Right renal pelvis (tissue), 4 donors: ENCODE measurements around the gene B4GALNT3. TPM values are rescaled to one million over a fixed set of nuclear protein-coding genes. Genes with fewer than 3 reads are reported as not detected.

Experiments
- DNase-seq, 4 donors: peaks; one replicate each; pipeline ENCODE4 v3.0.0-alpha.2; 2013; ENCODE audit warnings: low read depth in 4 of 4, low spot score in 3 of 4, missing footprints in 1 of 4
- polyA plus RNA-seq, 4 donors: library from polyadenylated mRNA; unstranded; fragments of 120-200 nt; gene quantifications; one replicate each; pipeline ENCODE4 v1.2.1, GENCODE V29; 2013; ENCODE audit not compliant: insufficient read length in 4 of 4

B4GALNT3 gene
- polyA plus RNA-seq, 4 donors = 14.3 to 16.7 (median 15.7) TPM

DNA sequence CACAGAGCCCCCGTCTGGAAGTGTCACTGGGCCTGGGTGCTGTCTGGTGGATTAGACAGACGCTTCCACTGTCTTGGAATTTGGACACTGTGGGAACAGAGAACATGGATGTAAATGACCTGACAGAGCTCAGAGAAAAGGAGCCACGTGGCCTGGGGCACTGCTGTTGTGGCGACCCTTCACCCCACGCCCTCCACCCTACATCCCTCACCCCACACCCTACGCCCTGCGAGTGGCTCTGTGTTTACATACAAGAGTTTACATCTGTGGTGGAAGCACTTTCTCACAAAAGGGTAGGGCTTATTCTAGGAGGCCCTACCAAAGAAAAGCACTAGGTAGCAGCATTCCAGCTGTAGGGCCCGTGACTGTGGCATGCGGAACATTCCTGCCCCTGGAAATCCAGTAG is 47.7 kb downstream of the B4GALNT3 start:
- no peak for DNase-seq

DNA sequence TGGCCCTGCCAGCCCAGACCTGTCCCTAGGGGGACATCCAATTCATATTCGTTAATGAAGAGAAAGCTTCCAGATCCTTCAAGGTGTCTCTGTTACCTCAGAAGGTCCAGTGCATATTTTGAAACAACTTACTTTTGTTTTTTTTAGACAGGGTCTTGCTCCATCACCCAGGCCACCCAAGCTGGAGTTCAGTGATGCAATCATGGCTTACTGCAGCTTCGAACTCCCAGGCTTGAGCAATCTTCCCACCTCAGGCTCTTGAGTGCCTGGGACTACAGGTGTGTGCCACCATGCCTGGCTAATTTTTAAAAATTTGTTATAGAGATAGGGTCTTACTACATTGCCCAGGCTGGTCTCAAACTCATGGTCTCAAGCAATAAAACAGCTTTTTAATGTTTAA is 48.4 kb downstream of the B4GALNT3 start:
- no peak for DNase-seq

DNA sequence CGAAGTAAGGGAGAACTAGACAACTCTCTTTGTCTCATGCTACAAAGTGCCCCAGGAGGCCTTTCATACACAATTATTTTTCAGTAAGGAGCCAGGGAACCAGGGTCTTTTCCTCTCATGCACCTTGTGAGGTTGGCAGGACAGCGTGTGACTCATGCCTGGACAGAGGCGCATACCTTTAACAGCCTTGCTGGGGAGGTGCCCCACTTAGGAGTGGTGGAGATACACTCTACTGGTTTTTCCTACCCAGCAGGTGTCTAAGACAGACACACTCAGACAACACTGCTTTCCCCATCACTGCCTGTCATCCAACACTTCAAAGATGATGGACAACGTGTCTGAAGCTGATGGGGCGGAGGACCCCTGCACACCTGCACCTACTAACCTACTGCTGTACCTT is 49.1 kb downstream of the B4GALNT3 start:
- no peak for DNase-seq

DNA sequence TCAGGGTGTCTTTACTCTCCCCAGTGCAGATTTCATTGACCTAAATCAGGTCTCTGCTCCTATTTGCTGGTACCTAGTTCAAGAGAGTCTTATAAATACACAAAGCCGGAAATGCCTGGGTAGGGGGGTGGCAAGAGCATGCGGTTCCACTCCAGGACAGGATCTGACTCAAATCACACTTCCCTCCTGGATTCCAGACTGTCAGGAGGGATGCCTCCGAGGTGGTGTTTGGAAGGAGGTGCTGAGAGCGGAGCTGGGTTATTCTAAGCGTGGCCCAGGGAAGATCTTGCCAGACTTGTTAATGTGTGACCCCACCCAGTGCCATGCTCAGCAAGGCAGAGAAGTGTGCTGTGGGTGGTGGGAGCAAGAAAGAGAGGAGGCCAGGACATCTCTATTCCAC is 49.8 kb downstream of the B4GALNT3 start:
- no peak for DNase-seq

DNA sequence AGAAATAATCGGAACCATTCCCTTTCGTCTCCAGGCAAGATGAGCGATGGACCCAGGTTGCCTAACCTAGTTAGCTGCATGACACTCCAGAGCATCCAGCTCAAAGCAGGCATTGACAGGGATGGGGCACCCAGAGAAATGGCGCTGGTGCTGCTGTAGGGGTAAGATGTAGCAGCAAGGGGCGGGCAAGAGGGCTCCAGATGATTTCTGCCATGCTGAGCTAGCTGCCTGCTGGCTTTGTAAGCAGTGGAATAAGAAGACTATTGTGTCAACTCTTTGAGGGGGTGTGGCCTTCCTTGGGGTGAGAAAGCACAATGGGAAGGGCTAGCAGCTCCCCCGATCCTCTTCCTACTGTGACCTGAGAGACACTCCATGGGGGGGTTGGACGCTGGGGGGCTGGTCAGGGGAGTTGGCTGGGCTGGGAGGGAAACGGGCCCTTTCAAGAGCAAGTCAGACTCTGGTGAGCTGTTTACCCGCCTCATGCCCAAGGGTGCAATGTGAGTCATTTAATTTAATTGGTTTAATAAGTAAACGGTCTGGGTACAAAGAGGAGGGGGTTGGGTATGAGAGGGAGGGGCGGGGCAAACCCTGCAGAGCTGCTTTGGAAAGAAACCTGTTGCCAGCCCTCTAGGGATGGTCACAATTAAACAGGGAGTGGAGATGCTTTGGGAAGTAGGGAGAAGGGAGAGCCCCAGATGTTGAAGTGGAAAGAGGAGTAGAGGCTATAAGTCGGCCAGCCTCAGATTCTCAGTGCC is 50.5 kb downstream of the B4GALNT3 start:
- peak in 1 of 4 donors; percentile 33 for DNase-seq

DNA sequence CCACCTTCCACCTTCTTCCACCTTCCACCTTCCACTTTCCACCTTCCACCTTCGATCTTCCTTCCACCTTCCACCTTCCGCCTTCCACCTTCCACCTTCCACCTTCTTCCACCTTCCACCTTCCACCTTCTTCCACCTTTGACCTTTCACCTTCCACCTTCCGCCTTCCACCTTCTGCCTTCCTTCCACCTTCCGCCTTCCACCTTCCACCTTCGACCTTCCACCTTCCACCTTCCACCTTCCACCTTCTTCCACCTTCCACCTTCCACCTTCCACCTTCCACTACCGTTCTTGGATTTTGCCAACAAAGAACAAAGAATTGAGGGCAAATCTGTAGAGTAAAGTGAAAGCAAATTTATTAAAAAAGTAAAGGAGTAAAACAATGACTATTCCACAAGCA is 53.2 kb downstream of the B4GALNT3 start:
- DNase-seq = no peak

DNA sequence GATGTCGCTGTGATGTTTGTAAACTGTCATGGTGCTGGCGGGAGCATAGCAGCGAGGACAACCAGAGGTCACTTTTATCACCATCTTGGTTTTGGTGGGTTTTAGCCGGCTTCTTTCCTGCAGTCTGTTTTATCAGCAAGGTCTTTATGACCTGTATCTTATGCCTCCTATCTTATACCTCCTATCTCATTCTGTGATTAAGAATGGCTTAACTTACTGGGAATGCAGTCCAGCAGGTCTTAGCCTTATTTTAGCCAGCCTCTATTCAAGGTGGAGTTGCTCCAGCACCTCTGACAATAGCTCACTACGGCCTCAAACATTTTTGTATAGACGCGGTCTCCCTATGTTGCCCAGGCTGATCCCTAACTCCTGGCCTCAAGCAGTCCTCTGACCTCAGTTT is 53.7 kb downstream of the B4GALNT3 start:
- DNase-seq = no peak

DNA sequence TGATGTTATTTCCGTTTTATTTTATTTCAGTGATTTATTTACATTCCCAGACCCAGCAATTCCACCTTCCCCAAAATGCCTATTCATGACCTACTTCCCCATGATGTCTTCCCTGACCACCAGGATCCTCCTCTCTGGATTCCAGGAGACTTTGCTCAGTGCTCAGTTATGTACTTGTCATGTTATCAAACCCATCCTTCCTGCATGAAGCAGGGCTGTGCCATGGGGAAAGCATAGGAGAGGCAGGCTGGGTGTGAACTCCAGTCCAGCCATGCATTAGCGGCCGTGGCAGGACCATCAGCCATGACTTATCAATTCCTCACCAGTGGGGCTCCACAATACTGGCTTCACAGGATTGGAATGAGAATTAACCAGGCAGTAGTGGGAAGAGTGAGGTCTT is 57.8 kb downstream of the B4GALNT3 start:
- DNase-seq = no peak

DNA sequence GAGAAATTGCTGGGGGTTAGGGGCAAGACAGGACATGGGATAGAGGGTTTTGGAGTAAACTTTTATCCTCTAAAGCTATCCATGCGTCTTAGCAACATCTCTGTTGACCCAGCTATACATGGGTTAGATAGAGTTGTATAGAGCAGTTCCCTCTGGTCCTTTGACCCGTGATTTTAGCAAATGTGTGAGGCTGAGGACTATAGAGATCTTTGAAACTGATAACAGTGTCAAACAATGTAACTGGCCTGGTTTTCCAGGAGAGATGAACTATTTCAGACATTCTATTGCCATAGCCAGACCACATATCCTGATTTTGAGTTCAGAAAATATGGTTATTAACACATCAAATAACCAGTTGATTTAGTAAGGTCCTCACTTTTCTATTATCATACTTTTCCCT is 60.4 kb downstream of the B4GALNT3 start:
- no peak for DNase-seq

DNA sequence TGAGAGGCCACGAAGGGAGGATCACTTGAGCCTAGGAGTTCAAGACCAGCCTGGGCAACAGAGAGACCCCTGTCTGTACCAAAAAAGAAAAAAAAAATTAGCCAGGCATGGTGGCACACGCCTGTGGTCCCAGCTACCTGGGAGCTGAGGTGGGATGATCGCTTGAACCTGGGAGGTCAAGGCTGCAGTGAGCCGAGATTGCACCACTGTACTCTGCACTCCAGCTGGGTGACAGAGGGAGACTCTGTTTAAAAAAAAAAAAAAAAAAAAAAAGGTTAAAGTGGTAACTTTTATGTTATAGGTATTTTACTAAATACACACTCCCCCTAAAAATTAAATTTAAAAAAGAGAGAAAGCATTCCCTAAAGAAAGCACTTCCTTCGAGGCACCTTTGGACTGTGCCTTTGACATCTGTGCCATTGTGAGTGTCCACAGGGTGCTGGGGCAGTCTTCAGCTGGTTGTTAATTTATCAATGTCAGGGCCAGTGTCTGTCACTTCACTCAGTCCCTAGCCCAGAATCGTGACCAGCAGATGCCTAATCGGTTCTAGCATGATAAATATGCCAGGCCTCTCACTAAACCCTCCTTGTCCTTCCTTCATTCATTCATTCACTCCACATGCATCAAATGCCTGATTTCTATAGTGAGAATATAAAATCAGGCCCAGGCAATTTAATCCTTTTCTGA is 63.1 kb downstream of the B4GALNT3 start:
- no peak for DNase-seq

DNA sequence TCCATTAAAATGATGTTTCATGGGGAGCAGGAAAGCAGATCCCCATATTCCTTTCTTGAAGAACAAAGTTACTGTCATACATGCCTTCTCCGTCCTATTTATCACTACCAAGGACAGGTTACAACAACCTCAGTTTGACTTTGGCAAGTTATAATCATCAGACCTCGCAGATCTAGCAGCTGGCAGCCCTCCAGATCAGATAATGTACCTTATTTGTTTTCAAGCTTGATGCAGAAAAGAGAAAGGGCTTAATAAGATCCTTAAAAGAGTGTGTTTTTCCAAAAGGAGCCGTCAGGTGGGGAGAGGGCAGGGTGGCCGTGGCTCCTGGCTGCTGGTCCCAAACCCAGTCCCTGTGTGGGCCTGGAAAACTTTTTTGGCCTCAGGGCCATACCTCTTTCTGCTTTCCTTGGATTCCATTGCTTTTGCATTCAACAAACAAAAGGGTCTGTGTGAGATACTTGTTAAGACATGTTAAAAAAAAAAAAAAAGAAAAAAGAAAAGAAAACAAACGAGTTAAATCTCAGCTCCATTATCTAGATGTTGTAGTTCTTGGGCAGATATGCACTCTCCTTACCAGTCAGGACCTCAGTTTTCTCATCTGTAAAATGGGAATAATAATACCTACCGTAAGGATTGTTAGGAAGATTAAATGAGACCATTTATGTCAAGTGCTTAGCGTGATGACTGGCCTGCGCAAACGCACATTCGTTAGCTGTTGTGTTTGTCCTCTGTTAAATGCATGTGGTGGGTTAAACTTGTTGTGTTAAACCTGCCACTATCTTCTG is 64.6 kb downstream of the B4GALNT3 start:
- DNase-seq = no peak

DNA sequence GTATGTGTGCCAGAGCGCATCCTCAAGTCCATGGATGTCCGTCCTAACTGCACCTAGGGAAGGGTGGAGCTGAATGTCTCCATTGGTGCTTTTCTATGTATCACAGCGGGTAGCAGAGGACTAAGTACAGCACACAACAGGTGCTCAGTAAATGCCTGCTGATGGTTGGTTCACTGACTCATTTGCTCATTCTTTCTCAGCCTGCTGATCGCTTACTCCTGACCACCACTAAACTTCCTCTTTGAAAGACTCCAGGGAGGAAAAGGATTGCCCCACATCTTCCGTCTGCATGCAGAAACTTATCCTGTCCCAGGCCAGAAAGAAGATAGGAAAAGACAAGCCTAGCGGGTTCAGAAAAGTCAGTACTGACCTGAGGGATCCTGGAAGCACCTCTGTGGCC is 66.3 kb downstream of the B4GALNT3 start:
- DNase-seq = no peak

DNA sequence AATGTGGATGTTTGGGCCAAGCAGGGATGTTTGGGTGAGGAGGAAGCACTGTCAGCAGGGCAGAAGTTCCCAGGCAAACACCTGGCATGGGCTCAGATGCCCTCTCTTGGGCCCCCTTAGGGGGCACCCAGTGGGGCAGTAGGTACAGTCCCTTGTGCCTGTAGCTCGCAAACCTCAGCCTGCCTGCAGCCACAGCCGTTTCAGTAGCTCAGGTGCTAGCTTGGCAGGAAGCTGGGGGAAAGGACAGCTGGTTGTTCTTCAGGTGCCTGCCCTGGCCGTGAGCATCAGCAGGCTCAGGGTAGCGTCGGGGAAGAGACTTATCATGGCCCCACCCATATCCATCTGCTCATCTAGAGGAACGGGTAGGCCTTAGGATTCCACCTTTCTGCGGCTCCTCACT is 67.5 kb downstream of the B4GALNT3 start:
- DNase-seq = no peak

DNA sequence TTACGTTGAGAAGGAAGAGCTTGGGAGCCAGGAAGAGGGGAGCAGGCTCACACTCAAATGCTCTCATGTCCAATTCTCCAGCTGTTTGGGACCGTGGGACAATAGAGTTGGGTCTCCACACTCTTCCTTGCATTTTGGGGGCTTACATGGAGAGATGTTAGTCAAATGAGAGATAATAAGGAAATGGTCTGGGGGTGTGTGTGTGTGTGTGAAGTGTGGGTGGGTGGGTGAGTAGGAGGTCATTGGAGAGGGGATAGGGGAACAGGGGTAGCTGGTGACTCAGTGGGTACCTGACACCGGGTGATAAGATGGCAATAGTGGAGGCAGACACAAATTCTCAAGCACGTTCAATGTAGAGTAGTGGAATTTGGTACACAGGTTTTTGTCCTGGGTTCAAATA is 68.0 kb downstream of the B4GALNT3 start:
- DNase-seq = no peak

DNA sequence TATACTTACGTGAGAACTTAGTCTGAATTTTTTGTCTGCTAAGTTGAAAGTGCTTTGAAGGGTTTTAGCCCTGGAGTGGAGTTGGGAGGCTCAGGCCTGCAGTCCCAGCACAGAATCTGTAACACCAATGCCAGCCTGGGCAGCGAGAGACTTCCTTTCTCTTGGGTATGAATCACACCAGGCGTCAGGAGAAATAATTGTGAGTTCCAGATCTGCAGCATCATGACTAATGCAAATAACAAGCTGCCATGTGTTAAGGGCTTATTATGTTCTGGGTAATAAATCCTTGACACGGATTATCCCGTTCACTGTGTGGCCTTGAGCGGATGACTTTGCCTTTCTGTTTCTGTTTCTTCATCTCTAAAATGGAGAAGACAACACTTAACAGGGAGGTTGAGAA is 70.6 kb downstream of the B4GALNT3 start:
- DNase-seq = no peak

DNA sequence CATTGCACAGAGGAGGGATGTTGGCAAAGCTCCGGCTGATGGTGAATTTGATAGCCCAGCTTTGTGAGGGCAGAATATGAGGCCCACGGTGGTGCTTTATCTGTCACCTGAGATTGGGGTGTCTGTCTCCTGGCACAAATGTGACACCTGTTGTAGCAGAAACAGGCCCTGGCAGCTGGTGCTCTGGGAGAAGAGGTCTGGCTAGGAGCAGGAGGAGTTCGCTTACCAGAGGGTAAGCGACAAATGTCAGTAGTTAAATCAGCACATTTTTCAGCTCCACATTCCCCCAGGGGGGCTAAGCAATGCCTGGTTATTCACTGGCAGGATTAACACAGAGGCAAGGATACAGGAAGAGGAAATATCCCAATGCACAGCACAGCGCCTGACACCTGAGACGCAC is 71.1 kb downstream of the B4GALNT3 start:
- DNase-seq = no peak

DNA sequence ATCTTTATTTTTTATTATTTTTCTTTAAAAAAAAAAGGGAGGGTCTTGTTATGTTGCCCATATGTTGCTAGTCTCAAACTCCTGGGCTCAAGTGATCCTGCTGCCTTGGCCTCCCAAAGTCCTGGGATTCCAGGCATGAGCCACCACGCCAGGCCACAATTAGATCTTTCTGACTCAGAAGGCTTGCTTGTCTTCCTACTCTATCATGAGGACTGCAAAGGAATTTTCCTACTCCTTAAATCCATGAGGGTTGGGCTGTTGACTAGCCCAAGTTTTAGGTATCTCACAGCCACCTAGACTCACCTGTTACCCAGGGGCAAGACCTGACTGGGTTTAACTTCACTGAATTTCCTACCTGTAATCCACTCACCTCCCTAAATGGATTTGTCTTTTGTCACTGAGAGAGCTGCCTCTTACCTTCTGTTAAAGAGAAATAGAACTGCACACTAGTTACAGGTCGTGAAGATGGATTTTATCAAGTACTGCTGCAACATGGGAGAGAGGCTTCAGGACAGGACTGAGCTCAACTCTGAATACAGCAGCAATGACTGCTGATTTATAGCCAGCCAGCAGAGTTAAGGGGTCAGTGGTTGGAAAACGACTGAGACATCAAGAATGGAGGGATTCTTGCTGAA is 72.3 kb downstream of the B4GALNT3 start:
- DNase-seq = no peak

DNA sequence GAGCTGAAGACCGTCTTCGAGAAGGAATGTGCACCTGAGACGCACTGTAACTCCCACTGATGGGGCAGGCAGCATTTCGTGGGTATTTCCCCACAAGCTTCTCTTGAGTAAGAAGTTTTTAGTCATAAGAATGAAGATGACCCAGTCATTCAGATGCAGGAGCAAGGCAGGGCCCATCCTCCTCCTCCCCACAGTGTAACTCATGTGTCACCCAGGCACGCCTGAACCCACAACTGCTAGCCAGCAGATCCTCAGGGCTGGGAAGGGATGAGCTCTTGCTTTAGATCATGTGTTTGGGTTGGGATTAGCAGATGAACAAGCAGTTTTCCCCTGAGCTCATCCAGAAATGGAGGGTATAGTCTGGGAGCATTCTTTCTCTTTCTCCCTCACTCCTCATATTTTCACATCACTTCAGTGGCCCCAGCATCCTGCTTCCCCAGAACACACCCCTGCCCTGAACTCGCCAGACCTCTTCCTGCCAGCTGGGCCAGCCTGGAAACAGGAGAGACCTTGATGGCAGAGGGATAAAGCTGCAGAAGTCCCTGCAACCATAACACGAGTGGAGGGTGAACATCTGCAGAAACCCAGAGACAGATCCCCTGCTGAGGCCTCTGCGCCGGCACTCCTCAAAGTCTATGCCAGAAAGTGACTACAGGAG is 73.3 kb downstream of the B4GALNT3 start:
- DNase-seq = no peak

DNA sequence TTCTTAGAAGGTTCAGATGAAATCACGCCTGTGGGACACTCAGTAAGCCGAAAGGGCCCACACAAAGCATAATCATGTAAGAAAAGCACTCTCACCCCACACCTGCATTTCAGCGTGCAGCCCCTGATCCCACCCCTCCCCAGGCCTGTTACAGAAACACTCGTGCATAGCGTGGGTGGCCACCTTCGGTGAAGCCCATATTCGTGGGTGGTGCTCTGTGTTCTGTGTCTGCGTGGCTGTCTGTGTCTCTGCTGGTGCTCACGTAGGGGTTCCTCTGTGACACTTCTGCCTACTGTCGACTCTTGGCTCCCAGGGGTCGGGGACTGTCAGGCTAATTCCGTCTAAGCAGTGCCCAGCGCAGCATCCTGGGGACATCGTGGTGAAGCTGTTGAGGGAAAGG is 74.0 kb downstream of the B4GALNT3 start:
- DNase-seq = no peak

DNA sequence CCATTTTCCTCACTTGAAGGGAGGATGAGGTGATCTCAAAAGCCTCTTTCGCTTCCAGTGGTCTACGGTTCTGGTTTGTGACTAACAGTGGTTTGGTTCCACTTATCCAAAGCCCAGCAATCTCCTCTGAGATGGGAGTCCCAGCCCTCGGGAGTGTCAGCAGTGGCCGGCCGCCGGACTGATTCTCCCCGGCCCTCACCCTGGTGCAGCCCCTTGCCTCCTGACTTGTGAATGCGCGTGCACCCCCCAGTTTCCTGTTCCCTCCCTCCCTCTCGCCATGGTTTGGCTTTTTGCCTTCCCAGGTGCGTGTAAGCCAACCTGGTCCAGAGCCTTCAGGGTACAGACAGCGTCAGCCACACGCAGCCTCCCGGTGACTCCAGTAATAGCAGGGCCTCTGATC is 74.5 kb downstream of the B4GALNT3 start:
- no peak for DNase-seq

DNA sequence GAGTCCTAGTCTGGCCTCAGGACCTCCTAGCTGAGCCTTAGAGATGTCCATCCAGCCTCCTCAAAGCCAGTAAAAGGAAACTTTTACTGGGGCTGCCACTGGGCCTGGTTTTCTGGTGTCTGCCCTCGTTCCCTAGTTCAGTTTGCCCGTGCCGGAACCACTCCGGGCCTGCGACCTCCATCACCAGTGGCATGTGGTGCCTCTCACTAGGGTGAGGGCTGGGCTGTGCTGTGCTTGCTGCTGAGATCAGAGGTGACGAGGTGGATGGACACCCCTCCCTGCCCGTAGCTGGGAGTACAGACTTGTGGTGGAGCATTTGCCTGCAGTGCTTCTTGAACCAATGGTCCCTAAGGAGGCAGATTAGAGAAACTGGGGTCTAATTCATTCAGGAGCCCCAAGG is 75.7 kb downstream of the B4GALNT3 start:
- DNase-seq = no peak
